H1 (cell line): ENCODE measurements around the gene NEDD4L.

ENCODE experiments used
- CTCF ChIP-seq, 3 experiments: IDR thresholded peaks; 1 replicate in 2 of 3; 2 replicates in 1 of 3; pipeline versions ENCODE4 v1.5.1 to v1.6.1; 2011; ENCODE audit warnings: low read length in 3 of 3, mild to moderate bottlenecking in 3 of 3, inconsistent platforms in 2 of 3, low read depth in 1 of 3, moderate library complexity in 1 of 3; ENCODE audit not compliant: insufficient read depth in 1 of 3; ENCODE audit errors: control extremely low read depth in 1 of 3
- EP300 ChIP-seq, 2 experiments: IDR thresholded peaks; 1 replicate in 1 of 2; 2 replicates in 1 of 2; pipeline ENCODE4 v1.6.1; 2011 to 2012; ENCODE audit warnings: low read depth in 2 of 2, low read length in 2 of 2, mild to moderate bottlenecking in 2 of 2, borderline replicate concordance in 1 of 2, inconsistent platforms in 1 of 2, moderate library complexity in 1 of 2
- MAFK ChIP-seq: IDR thresholded peaks from 2 replicates; pipeline ENCODE4 v1.6.1; 2012; ENCODE audit warnings: low read depth, mild to moderate bottlenecking, improper control_type of control experiment, low read length
- POLR2A ChIP-seq, 2 experiments: IDR thresholded peaks; 1 replicate in 1 of 2; 2 replicates in 1 of 2; pipeline ENCODE4 v1.6.1; 2011; ENCODE audit warnings: low read depth in 2 of 2, low read length in 2 of 2, mild to moderate bottlenecking in 2 of 2; ENCODE audit errors: control extremely low read depth in 1 of 2
- POU5F1 ChIP-seq: IDR thresholded peaks from 2 replicates; pipeline ENCODE4 v1.6.1; 2011; ENCODE audit warnings: low read depth, mild to moderate bottlenecking, low read length, moderate library complexity
- SP1 ChIP-seq: IDR thresholded peaks from 2 replicates; pipeline ENCODE4 v1.6.1; 2011; ENCODE audit warnings: low read depth, low read length
- TBP ChIP-seq: IDR thresholded peaks from 2 replicates; pipeline ENCODE4 v1.6.1; 2011; ENCODE audit warnings: low read depth, low read length, improper control_type of control experiment
- YY1 ChIP-seq: IDR thresholded peaks from 2 replicates; pipeline ENCODE4 v1.6.1; 2011; ENCODE audit warnings: low read depth, mild to moderate bottlenecking, low read length
- TF ChIP-seq, protein P1 (sequence below): IDR thresholded peaks from 2 replicates; pipeline ENCODE4 v1.6.1; 2011; ENCODE audit warnings: low read depth, mild to moderate bottlenecking, low read length; ENCODE audit not compliant: insufficient read depth

DNA sequence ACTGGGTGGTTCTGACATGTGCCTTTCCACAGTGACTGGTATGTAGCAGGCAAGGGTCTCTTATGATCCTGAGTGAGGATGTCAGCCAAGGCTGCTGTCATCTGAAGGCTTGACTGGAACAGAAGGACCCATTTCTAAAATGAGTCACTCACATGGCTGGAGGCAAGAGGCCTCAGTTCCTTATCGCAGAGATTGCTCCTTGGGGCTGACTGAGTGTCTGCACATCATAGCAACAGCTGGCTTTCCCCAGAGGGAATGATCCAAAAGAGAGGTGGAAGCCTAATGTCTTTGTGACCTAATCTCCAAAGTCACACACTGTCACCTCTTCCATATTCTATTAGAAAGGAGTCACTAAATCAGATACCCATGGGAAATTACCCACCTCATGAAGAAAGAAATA, 114.0 kb downstream of the NEDD4L start:
- TF ChIP-seq POLR2A (IDR thresholded peaks at IDR 0.05; ENCODE audit: control extremely low read depth in 1 of 2, low read depth in 2 of 2, low read length in 2 of 2) (no peak), POU5F1 (no peak), EP300 (IDR thresholded peaks at IDR 0.05; ENCODE audit: borderline replicate concordance in 1 of 2, low read depth in 2 of 2, low read length in 2 of 2) (no peak), CTCF (IDR thresholded peaks at IDR 0.05; ENCODE audit: control extremely low read depth in 1 of 3, insufficient read depth in 1 of 3, low read depth in 1 of 3, low read length in 3 of 3) (no peak), SP1 (no peak), MAFK (no peak), YY1 (no peak), TBP (no peak)
- TF ChIP-seq, protein P1, sequence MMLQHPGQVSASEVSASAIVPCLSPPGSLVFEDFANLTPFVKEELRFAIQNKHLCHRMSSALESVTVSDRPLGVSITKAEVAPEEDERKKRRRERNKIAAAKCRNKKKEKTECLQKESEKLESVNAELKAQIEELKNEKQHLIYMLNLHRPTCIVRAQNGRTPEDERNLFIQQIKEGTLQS = no peak
